MCF 10A (cell line): ENCODE results near the gene DLG2. TPM values are rescaled to one million over a fixed set of nuclear protein-coding genes. Genes with fewer than 3 reads are reported as not detected.

Experiments used
- BruUV-seq: library from RNA; stranded (reverse); fragments of 400-500 nt; replicated peaks from 2 replicates; lab custom pipeline; 2021; lab: Mats Ljungman, UMichigan
- CTCF ChIA-PET: fragments of 300-600 bp; sonication (Branson Sonifier 250); formaldehyde crosslinking; extraction: SDS; loops from one replicate; lab custom pipeline; 2021; ENCODE audit warnings: antibody characterized with exemption, inconsistent platforms; lab: Yijun Ruan, JAX
- POLR2A ChIA-PET: fragments of 300-600, 350-650 bp; sonication (Branson Sonifier 250); formaldehyde crosslinking; extraction: SDS; loops from one replicate; lab custom pipeline; 2020; ENCODE audit warnings: antibody characterized with exemption, inconsistent platforms; lab: Yijun Ruan, JAX
- DNase-seq: peaks from one replicate; pipeline ENCODE4 v3.0.0-alpha.2; 2018; ENCODE audit not compliant: unreplicated experiment
- H3K27ac Mint-ChIP-seq: one replicate; pipeline ENCODE4 v1.8.0; 2022; ENCODE audit warnings: mild to moderate bottlenecking, low read depth, mixed read lengths; ENCODE audit not compliant: unreplicated experiment
- H3K27me3 Mint-ChIP-seq: one replicate; pipeline ENCODE4 v1.8.0; 2022; ENCODE audit warnings: mixed read lengths; ENCODE audit not compliant: insufficient read depth, unreplicated experiment
- H3K36me3 Mint-ChIP-seq: one replicate; pipeline ENCODE4 v1.8.0; 2022; ENCODE audit warnings: mild to moderate bottlenecking, moderate library complexity, mixed read lengths; ENCODE audit not compliant: insufficient read depth, unreplicated experiment
- H3K4me1 Mint-ChIP-seq: one replicate; pipeline ENCODE4 v1.8.0; 2022; ENCODE audit warnings: mixed read lengths; ENCODE audit not compliant: insufficient read depth, unreplicated experiment
- H3K4me3 Mint-ChIP-seq: one replicate; pipeline ENCODE4 v1.8.0; 2022; ENCODE audit warnings: mild to moderate bottlenecking, moderate library complexity, mixed read lengths; ENCODE audit not compliant: unreplicated experiment
- H3K9me3 Mint-ChIP-seq: one replicate; pipeline ENCODE4 v1.8.0; 2022; ENCODE audit warnings: mixed read lengths; ENCODE audit not compliant: unreplicated experiment
- CTCF ChIP-seq: fragments of 200-600 bp; IDR thresholded peaks from one replicate; pipeline ENCODE4 v1.8.0; 2022; ENCODE audit warnings: antibody characterized with exemption, mild to moderate bottlenecking; ENCODE audit not compliant: unreplicated experiment
- intact Hi-C: fragments of 100-400 bp; cut with micrococcal nuclease; formaldehyde crosslinking; loops from 2 replicates; pipeline ENCODE4 v1.14.1; 2022
- total RNA-seq: library from RNA; stranded (reverse); gene quantifications from 2 replicates; pipeline ENCODE4 v1.2.3, GENCODE V29; 2022

DLG2 gene
- total RNA-seq, 1 experiment from 2014 or later: 0.26 TPM

- Mint-ChIP-seq H3K4me1 (no peaks in the 10 kb centered on the region), H3K27ac (no peak overlapping the region), H3K4me3 (no peak overlapping the region), H3K9me3 (no peaks in the 10 kb centered on the region), H3K27me3 (no peaks in the 10 kb centered on the region), H3K36me3 (no peaks in the 10 kb centered on the region)
- ChIA-PET POLR2A (no interaction called here), CTCF (no interaction called here)
- no peak for TF ChIP-seq CTCF
- intact Hi-C loops: no loop called here
- BruUV-seq: no TSS peak
- DNase-seq: no peak
Measured at GRCh38 chr11:84740050-84740449, 887.1 kb downstream of the DLG2 start.

GRCh38 chr11:84724256-84724655, 902.9 kb downstream of the DLG2 start:
- peaks cover 7% of the 10 kb centered on the region for H3K9me3 Mint-ChIP-seq
- TF ChIP-seq CTCF: no peak
- ChIA-PET CTCF (no interaction called here), POLR2A (no interaction called here)
- no TSS peak for BruUV-seq
- peaks cover 35% of the 10 kb centered on the region for H3K27me3 Mint-ChIP-seq
- no peaks in the 10 kb centered on the region for H3K4me1 Mint-ChIP-seq
- no peak overlapping the region for H3K27ac Mint-ChIP-seq
- intact Hi-C loops: no loop called here
- no peaks in the 10 kb centered on the region for H3K36me3 Mint-ChIP-seq
- no peak for DNase-seq
- no peak overlapping the region for H3K4me3 Mint-ChIP-seq

GRCh38 chr11:84722583-84723108, 904.5 kb downstream of the DLG2 start:
- BruUV-seq: no TSS peak
- DNase-seq: no peak
- CTCF ChIA-PET: interaction anchor here (0.6 kb wide), 1 partner anchor 157 kb away, joined by 3 read pairs; no protein-coding TSS in a partner anchor
- TF ChIP-seq CTCF: no peak
- H3K27ac Mint-ChIP-seq: no peak overlapping the region
- no peaks in the 10 kb centered on the region for H3K4me1 Mint-ChIP-seq
- H3K27me3 Mint-ChIP-seq: peaks cover 43% of the 10 kb centered on the region
- H3K36me3 Mint-ChIP-seq: no peaks in the 10 kb centered on the region
- intact Hi-C loops: no loop called here
- H3K4me3 Mint-ChIP-seq: no peak overlapping the region
- no peaks in the 10 kb centered on the region for H3K9me3 Mint-ChIP-seq
- POLR2A ChIA-PET: no interaction called here

GRCh38 chr11:84721561-84721961, 905.6 kb downstream of the DLG2 start:
- intact Hi-C loops: no loop called here
- peaks cover 43% of the 10 kb centered on the region for H3K27me3 Mint-ChIP-seq
- no peak overlapping the region for H3K4me3 Mint-ChIP-seq
- no peak overlapping the region for H3K27ac Mint-ChIP-seq
- no peaks in the 10 kb centered on the region for H3K36me3 Mint-ChIP-seq
- CTCF ChIA-PET: no interaction called here
- no peaks in the 10 kb centered on the region for H3K9me3 Mint-ChIP-seq
- H3K4me1 Mint-ChIP-seq: no peaks in the 10 kb centered on the region
- TF ChIP-seq CTCF: no peak
- no TSS peak for BruUV-seq
- POLR2A ChIA-PET: no interaction called here
- no peak for DNase-seq
